Loucy (cell line): ENCODE measurements around the gene FLRT2.

Experiments
- EZH2phosphoT487 ChIP-seq: fragments of 200-600 bp; IDR thresholded peaks from 2 replicates; pipeline ENCODE4 v1.6.1; 2018; ENCODE audit warnings: antibody characterized with exemption, mild to moderate bottlenecking, moderate library complexity, borderline replicate concordance
- TF ChIP-seq, protein P1 (sequence below): fragments of 200-600 bp; sonication (generic); conservative IDR thresholded peaks from 2 replicates; pipeline ENCODE4 v1.5.1; 2014; ENCODE audit warnings: mild to moderate bottlenecking, antibody characterized with exemption, low read length

DNA sequence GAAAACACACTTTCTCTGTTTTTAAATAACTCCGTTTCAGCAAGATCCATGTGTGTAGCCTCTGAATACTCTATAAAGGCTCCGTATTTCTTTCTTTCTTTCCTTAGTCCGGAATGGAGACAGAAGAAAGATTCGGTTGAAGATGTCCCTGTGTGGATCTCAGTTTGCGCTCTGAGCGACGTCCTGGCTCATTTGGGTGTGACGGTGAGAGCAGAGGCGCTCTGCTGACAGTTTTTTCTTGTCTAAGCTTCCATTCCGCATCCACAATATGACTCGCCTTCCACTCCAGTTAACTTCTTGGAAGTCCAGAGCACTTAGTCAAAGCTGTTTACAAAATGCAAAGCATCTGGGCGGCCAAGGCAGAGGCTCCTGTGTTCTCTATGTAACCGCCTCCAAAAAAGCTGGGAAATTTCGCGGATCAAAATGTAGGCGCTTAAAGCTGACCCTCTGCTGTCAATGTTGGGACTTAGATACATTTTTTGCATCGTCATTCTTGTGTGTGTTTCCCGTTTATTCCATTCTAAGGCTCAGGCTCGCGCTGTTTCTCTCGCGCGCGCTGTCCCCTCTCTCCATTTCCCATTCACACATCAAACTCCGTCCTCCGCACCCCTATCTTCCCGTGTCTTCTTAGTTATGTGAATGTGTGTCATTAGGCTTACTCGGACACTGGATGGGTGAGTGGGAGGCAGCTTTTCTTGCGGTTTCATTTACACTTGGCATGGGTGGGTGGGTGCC lies 880 bp upstream of the FLRT2 start:
- TF ChIP-seq, protein P1, sequence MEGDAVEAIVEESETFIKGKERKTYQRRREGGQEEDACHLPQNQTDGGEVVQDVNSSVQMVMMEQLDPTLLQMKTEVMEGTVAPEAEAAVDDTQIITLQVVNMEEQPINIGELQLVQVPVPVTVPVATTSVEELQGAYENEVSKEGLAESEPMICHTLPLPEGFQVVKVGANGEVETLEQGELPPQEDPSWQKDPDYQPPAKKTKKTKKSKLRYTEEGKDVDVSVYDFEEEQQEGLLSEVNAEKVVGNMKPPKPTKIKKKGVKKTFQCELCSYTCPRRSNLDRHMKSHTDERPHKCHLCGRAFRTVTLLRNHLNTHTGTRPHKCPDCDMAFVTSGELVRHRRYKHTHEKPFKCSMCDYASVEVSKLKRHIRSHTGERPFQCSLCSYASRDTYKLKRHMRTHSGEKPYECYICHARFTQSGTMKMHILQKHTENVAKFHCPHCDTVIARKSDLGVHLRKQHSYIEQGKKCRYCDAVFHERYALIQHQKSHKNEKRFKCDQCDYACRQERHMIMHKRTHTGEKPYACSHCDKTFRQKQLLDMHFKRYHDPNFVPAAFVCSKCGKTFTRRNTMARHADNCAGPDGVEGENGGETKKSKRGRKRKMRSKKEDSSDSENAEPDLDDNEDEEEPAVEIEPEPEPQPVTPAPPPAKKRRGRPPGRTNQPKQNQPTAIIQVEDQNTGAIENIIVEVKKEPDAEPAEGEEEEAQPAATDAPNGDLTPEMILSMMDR = no peak
- no peak for TF ChIP-seq EZH2phosphoT487
